Measurements from ENCODE around the gene FN1. TPM values are rescaled to one million over a fixed set of nuclear protein-coding genes. Genes with fewer than 3 reads are reported as not detected.

Gene FN1
- total RNA-seq, 1 experiment from 2014 or later, result 564 TPM

DNA sequence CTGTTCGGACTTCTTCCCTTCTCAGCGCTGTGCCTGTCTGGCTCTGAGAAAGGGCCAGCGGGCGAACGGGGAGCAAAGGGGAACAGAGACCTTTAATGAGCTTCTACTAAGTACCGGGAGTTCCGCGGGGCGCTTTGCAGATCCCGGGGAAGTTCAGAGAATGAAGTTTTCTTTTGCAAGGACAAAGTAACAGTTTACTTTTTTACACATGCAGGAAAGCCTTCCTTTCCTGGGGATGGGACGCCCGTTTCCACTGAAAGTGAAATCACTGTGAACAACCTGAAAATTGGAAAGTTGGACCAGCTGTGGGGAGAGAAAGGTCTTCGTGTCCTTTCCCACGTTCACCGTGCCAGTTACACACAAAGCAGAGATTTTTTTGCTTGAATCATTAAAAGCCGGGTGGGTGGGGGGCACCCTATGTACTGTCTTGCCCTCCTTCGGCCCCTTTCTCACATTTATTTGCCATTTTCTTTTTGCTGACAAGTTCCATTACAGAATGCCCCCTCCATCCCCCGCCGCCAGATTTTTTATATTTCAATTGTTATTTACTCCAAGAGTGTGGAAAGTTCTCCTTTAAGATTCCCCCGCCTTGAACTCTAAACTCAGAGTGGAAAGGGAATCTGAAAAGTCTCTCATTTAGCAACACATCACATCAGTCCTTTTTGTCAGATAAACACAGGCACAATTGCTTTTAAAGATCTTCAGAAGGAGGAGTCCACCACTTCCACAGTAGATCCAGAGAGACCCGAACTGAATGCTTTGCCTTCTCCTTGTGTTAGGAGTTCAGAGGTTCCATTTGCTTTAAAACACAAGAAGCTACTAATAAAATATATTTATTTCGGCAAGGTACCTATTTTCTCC lies 1.1 kb upstream of the FN1 start:
- H3K4me3 Mint-ChIP-seq (ENCODE audit: unreplicated experiment), result peak overlapping the region; percentile 78

GRCh38 chr2:215435280-215435869 lies 493 bp downstream of the FN1 start:
- CTCF ChIA-PET, result interaction anchor here (0.5 to 0.6 kb wide), 2 partner anchors 359 to 496 kb away, joined by 3 to 4 read pairs; no protein-coding TSS in a partner anchor
- POLR2A ChIA-PET, result interaction anchor here (1.2 kb wide), 1 partner anchor 398 kb away, joined by 3 read pairs; no protein-coding TSS in a partner anchor

More for the DNA sequence above, 1.1 kb upstream of the FN1 start:
- H3K36me3 Mint-ChIP-seq (ENCODE audit: insufficient read depth, unreplicated experiment), result peaks cover under 1% of the 10 kb centered on the region
- H3K9me3 Mint-ChIP-seq (ENCODE audit: unreplicated experiment), result no peaks in the 10 kb centered on the region
- ChIA-PET CTCF (interaction anchor here (0.5 to 0.7 kb wide), 2 partner anchors 23 to 108 kb away, joined by 3 to 4 read pairs; no protein-coding TSS in a partner anchor), POLR2A (interaction anchor here (0.6 to 0.9 kb wide), 2 partner anchors 125 to 1809 kb away, joined by 3 read pairs; partner anchors contain the start of gene ATIC)
- TF ChIP-seq, protein P1, sequence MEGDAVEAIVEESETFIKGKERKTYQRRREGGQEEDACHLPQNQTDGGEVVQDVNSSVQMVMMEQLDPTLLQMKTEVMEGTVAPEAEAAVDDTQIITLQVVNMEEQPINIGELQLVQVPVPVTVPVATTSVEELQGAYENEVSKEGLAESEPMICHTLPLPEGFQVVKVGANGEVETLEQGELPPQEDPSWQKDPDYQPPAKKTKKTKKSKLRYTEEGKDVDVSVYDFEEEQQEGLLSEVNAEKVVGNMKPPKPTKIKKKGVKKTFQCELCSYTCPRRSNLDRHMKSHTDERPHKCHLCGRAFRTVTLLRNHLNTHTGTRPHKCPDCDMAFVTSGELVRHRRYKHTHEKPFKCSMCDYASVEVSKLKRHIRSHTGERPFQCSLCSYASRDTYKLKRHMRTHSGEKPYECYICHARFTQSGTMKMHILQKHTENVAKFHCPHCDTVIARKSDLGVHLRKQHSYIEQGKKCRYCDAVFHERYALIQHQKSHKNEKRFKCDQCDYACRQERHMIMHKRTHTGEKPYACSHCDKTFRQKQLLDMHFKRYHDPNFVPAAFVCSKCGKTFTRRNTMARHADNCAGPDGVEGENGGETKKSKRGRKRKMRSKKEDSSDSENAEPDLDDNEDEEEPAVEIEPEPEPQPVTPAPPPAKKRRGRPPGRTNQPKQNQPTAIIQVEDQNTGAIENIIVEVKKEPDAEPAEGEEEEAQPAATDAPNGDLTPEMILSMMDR (IDR thresholded peaks at IDR 0.05; ENCODE audit: unreplicated experiment), result no peak
- peaks cover 30% of the 10 kb centered on the region for H3K4me1 Mint-ChIP-seq (ENCODE audit: insufficient read depth, unreplicated experiment)
- H3K27ac Mint-ChIP-seq (ENCODE audit: low read depth, unreplicated experiment), result peak overlapping the region; percentile 57
- no peak for DNase-seq (ENCODE audit: unreplicated experiment)
- no peaks in the 10 kb centered on the region for H3K27me3 Mint-ChIP-seq (ENCODE audit: insufficient read depth, unreplicated experiment)
- no TSS peak for BruUV-seq (replicated peaks)
- intact Hi-C loops (cut with micrococcal nuclease), result no loop called here

DNA sequence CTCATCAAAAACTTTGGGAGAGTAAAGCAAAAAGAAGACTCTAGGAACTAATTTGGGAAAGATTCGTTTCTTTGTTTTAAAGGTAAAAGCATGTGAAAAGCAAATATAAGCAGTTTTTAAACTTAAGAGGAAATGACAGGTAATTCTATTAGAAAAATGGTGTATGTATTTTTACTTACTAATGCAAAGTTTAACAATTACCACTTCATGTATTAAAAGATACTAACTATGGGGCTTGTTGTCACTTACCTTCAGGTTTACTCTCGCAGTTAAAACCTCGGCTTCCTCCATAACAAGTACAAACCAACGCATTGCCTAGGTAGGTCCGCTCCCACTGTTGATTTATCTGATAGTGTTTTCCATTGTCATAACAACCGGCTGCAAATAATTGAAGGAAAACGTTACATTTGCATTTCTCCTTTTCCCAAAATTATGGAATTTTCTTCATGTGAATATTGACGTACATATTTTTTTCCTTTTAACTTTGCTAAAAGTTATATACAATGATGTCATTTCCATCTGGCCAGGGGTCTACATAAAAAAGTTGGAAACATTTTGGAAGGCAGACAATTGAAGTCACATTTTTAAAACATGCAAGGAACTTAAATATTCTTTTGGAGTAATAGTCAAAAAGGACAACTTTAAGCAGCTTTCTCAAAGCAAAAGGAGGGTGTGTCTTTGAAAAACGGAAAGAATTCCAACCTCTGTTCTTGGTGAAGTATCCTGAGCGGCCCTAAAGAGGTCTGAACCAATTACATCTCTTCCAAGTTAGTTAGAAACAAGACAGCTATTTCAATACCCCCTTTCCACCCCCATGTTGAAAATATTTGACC lies 1.2 kb downstream of the FN1 start:
- H3K27me3 Mint-ChIP-seq (ENCODE audit: insufficient read depth, unreplicated experiment), result no peaks in the 10 kb centered on the region
- POLR2A ChIA-PET, result interaction anchor here (1.2 kb wide), 1 partner anchor 399 kb away, joined by 3 read pairs; no protein-coding TSS in a partner anchor
- DNase-seq (ENCODE audit: unreplicated experiment), result no peak
- H3K9me3 Mint-ChIP-seq (ENCODE audit: unreplicated experiment), result no peaks in the 10 kb centered on the region
- peaks cover 35% of the 10 kb centered on the region for H3K4me1 Mint-ChIP-seq (ENCODE audit: insufficient read depth, unreplicated experiment)
- peak overlapping the region; percentile 78 for H3K4me3 Mint-ChIP-seq (ENCODE audit: unreplicated experiment)
- TF ChIP-seq, protein P1 (IDR thresholded peaks at IDR 0.05; ENCODE audit: unreplicated experiment), result no peak
- intact Hi-C loops (cut with micrococcal nuclease), result no loop called here
- peaks cover 5% of the 10 kb centered on the region for H3K36me3 Mint-ChIP-seq (ENCODE audit: insufficient read depth, unreplicated experiment)
- no TSS peak for BruUV-seq (replicated peaks)
- H3K27ac Mint-ChIP-seq (ENCODE audit: low read depth, unreplicated experiment), result peak overlapping the region; percentile 91
- CTCF ChIA-PET, result interaction anchor here (0.5 to 0.6 kb wide), 2 partner anchors 360 to 497 kb away, joined by 3 to 4 read pairs; no protein-coding TSS in a partner anchor

More at GRCh38 chr2:215435280-215435869, 493 bp downstream of the FN1 start:
- DNase-seq (ENCODE audit: unreplicated experiment), result no peak
- Mint-ChIP-seq H3K27ac (ENCODE audit: low read depth, unreplicated experiment) (no peak overlapping the region), H3K36me3 (ENCODE audit: insufficient read depth, unreplicated experiment) (peaks cover 5% of the 10 kb centered on the region), H3K4me3 (ENCODE audit: unreplicated experiment) (peak overlapping the region; percentile 78), H3K4me1 (ENCODE audit: insufficient read depth, unreplicated experiment) (peaks cover 35% of the 10 kb centered on the region), H3K9me3 (ENCODE audit: unreplicated experiment) (no peaks in the 10 kb centered on the region), H3K27me3 (ENCODE audit: insufficient read depth, unreplicated experiment) (no peaks in the 10 kb centered on the region)
- TF ChIP-seq, protein P1 (IDR thresholded peaks at IDR 0.05; ENCODE audit: unreplicated experiment), result no peak
- intact Hi-C loops (cut with micrococcal nuclease), result no loop called here
- TSS peak; percentile 55 for BruUV-seq (replicated peaks)
